ENCODE results near the gene SPDL1.
A peak's percentile ranks its signal among the peaks of the same experiment; 100 is the strongest.

SPDL1 gene

DNA sequence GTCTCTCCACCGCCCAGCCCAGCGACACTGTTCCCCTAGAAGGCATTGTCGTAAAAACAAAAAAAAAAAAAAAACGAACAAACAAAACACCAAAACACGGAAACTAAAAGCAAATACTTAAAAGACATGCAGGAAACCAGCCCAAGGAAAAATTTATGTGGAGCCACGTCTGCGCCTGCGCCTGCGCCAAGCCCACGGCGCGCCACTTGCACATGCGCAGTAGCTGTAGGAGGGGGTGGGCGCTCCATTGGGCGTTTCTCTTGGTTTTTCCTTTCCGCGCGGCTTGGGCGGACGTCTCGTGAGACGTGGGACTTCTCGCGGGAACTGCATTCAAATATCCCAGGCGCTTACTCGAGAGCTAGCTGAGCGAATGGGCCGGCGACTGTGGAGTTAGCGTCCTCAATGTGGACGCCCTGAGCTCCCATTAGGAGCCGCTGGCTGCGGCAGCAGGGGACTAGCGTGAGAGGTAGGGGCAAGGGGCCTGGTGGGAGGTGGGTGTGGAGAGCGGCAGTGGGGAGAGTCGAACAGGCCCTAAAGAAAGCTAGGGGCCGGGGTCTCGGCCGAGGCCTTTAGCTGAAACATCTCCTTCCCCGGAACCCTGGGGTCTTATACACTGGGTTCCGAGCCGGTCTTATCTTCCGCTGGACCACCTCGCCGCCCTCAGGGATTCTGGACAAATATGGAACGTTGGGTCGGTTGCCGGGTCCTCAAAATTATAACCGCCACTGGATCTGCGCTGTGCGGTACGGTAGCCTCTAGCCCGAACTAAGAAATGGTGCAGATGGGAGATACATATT, at the start of gene SPDL1:
TSS of gene SPDL1 (plus strand) at position 350 of the 797 bp plus-strand sequence. CDS start 4,644 bp downstream, outside the sequence.
- DNase-seq (ENCODE audit: low spot score), result peak; percentile 94

DNA sequence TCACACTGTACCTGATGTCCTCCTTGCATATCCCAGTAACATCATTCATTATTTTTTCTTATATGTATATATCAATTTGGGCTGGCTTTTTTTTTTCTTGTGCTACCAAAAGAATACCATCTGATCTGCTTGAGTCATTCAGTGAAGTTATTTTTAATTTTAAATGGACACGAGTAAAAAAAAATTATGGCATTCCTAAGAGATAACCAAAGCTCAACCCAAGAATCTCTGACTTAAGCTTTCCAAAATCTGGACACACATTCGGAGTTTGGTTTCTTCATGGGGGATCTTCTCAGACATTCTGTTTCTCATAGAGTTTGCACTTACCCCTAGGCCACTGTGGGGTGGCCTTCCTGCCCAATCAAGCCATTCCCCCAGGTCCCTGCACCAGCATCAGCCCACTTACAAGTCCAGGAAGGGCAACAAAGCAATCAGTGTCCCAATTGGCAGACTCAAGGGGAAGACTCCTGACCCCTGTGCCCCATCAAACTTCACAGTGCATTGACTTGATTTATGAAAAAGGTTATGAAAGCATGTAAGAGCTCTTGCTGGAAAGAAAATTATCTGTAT, 49.2 kb upstream of the SPDL1 start:
- DNase-seq (ENCODE audit: low spot score), result no peak

DNA sequence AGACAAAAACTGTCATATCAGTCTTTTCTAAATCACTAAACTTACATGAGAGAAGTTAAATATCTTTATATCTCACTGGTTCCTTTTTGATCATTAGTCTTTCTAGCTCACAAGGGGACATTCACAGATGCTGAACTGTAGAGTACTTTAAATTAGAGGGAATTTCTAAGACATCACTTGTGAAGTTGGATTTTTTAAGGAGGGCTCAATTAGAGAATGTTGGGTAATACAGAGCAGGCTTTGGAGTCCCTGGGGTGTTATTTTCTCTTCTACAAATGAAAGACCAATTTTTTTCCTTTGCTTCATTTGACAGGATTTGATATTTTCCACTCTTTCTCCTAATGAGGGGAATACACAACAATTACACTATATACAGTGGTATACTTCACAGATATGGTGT, 48.6 kb upstream of the SPDL1 start:
- no peak for DNase-seq (ENCODE audit: low spot score)

- DNase-seq (ENCODE audit: low spot score), result no peak
Observed at GRCh38 chr5:169538944-169539343, 44.6 kb upstream of the SPDL1 start.

- no peak for DNase-seq (ENCODE audit: low spot score)
Observed at GRCh38 chr5:169542811-169543210, 40.8 kb upstream of the SPDL1 start.

DNA sequence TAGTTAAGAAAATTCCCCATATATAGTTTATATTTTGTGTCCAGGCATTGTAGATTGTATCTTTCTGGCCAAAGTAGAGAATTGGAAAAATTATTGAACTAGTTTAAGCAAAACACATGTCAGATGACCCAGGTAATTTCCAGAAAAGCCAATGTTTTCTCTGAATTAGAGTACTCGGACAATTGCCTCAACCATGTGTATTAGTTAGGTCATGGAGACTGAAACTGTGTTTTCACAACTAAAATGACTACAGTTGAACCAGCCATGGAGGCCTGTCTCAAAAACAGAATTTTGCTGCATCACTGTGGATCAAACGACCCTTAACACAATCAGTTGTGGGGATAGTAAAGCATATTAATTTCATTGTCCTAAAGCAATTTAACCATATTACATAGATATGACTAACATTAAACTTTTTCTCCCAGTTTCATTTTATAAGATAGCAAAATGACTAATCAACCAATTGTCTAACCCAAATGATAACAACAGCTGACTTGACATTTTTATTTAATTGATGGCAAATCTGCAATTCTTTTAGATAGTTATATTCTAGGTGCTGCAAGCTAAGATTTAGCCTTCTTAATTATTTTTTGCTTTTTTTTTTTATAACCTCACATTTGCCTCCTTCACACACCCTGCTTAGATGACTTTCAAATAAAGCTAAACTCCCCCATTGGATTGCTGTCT, 39.2 kb upstream of the SPDL1 start:
- DNase-seq (ENCODE audit: low spot score), result no peak

- no peak for DNase-seq (ENCODE audit: low spot score)
Observed at GRCh38 chr5:169545762-169546161, 37.8 kb upstream of the SPDL1 start.

- DNase-seq (ENCODE audit: low spot score), result no peak
Observed at GRCh38 chr5:169546346-169546745, 37.2 kb upstream of the SPDL1 start.

- DNase-seq (ENCODE audit: low spot score), result no peak
Observed at GRCh38 chr5:169547508-169547907, 36.1 kb upstream of the SPDL1 start.

DNA sequence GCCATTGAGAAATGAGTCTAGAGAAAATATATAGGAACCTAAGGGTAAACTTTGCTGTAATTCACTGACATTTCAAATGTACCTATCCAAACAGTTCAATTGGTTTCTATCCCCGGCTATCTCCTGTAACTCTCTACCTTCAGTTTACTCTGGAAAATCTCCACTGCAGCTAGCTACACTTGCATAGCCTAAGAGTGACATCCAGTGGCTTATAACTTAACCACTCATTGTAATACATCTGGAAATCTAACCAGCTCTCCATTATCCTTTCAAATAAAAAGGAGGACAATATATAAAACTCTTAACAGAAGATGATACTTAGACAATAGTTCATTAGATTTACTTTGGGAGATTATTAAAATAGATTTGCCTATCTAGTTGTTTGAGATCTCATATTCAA, 35.3 kb upstream of the SPDL1 start:
- DNase-seq (ENCODE audit: low spot score), result peak; percentile 7

GRCh38 chr5:169549453-169550100, 34.0 kb upstream of the SPDL1 start:
- DNase-seq (ENCODE audit: low spot score), result no peak

DNA sequence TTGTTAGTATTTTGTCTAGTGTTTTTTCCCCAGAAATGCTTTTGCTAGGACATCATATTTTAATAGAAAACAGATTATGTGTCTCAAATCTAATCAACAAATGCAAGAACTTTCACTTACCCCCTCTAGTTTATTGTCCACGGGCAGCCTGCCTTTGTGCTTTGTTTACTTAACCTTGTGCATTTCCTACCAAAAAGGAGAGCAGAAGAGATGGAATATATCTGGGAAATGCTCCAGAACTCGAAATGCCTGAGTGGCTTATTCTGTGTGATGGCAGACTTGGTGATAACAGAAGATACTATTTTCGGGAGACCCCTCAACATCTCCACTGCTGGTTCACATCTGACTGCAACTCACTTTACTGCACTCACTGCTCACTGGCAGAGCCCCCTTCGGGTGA, 33.3 kb upstream of the SPDL1 start:
- no peak for DNase-seq (ENCODE audit: low spot score)

- DNase-seq (ENCODE audit: low spot score), result no peak
Observed at GRCh38 chr5:169551146-169551545, 32.4 kb upstream of the SPDL1 start.

GRCh38 chr5:169551696-169552095, 31.9 kb upstream of the SPDL1 start:
- no peak for DNase-seq (ENCODE audit: low spot score)

- no peak for DNase-seq (ENCODE audit: low spot score)
Observed at GRCh38 chr5:169554251-169554650, 29.3 kb upstream of the SPDL1 start.

GRCh38 chr5:169557838-169558237, 25.7 kb upstream of the SPDL1 start:
- no peak for DNase-seq (ENCODE audit: low spot score)

DNA sequence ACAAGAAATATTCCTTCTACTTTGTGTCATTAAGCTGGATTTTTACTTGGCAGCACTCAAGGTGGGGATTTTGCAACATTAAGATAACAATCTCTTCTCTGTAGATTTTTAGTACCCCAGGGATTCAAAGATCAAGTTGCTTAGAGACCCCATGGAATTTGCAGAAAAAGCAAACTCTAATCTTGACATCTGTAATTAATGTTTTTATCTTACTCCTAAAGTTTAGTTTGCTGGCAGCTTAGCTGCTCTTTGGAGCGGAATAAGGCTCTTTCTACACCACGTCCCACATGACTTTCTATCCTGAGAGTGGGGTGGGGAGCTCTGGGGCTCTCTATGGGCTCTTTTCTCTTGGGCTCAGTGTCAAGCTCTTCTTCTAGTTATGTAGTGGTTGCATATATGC, 21.7 kb upstream of the SPDL1 start:
- DNase-seq (ENCODE audit: low spot score), result no peak

- DNase-seq (ENCODE audit: low spot score), result no peak
Observed at GRCh38 chr5:169563369-169563768, 20.2 kb upstream of the SPDL1 start.

DNA sequence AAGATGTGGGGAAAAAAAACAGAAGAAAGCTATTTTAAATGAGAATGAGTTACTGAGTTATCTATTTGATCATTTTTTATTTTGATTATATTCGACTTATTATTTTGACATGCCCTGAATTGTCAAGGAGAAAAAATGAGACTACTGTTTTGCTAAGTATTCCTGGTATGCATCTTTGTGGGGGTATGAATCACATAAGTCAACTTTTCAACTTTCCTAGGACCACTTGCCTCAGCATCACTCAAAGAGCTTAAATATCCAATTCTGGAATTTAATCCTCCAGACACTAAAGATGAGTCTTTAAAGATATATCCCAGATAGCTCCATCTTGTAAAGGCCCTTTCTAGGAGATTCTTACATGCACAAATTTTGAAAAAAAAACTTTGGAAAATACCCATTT, 17.4 kb upstream of the SPDL1 start:
- no peak for DNase-seq (ENCODE audit: low spot score)

GRCh38 chr5:169567079-169567478, 16.5 kb upstream of the SPDL1 start:
- DNase-seq (ENCODE audit: low spot score), result no peak

DNA sequence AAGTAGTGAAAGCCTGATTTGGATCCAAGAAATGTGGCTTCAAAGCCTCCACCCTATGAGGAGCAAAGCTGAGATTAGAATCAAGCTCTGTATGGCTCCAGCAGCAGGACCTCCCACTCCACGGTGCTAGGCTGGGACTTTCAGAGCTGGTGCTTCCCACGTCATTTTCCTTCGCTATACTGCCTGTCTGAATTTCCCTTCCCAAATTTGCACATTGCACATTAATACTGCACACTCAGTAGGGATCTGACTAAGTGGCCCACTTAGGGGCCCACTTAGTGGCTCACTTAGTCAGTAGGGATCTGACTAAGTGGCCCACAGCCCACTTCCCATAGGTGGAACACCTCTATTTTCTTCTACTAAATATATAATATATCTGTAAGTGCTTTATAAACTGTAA, 14.1 kb upstream of the SPDL1 start:
- DNase-seq (ENCODE audit: low spot score), result no peak

DNA sequence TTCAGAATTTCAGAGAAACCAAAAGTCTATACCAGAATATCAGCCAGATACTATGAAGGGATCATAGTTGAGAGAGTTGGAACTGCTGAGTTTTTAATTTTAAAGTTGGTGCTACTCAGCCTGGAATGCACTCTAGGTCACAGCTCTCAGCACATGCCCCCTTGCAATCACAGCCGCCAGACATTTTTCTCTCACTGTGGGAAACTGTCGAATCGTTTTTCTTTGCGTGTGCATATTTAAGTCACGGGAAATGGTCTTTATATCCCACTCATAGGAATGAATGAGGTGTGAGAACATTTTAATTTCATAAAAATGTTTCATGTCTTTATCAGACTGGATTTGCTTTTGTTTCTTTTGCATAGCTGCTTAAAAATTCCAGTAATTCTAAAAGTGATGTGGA, 12.2 kb upstream of the SPDL1 start:
- DNase-seq (ENCODE audit: low spot score), result no peak

DNA sequence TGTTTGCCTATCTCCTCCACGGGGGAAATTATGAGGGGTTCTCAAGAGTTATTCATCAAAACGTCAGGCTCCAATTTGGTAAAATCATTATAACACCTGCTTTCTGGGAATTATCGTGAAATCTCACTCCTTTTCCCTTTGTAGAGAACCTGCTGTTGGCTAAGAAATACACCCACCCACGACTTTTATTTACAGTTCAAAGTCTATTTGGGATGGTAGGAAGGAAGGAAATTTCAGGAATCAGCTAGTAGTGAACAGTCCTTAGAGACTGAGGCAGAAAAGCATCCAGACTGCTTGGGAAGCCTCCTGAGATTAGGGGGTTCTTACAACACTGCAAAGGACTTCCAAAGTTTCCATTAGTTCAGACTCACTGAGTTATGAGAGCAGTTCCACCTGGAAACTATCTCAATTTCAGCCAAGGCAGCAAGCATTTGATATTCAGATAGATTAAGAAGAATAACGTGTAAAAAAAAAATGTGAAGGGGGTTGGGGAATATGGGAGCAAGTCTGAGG, 9.4 kb upstream of the SPDL1 start:
- DNase-seq (ENCODE audit: low spot score), result no peak
